GM23338 (cell line): ENCODE measurements around the gene RPH3AL. TPM values are rescaled to one million over a fixed set of nuclear protein-coding genes. Genes with fewer than 3 reads are reported as not detected.

Source experiments
- ATAC-seq: fragments of 200-7000 bp; cut with Tn5 transposase; 3 replicates; pipeline ENCODE4 v1.9.1; 2020
- DNase-seq: peaks from one replicate; pipeline ENCODE4 v3.0.0-alpha.2; 2015; ENCODE audit warnings: low spot score
- H2AFZ ChIP-seq: fragments of 200-600 bp; sonication (generic); 2 replicates; pipeline ENCODE4 v1.8.0; 2016; ENCODE audit warnings: antibody characterized with exemption, mild to moderate bottlenecking, moderate library complexity
- H3F3A ChIP-seq: fragments of 200-600 bp; sonication (generic); replicated peaks from 2 replicates; pipeline ENCODE4 v1.8.0; 2017; ENCODE audit warnings: antibody characterized with exemption, mixed run types, low read depth
- H3K27ac ChIP-seq: fragments of 200-600 bp; sonication (generic); 2 replicates; pipeline ENCODE4 v1.6.1; 2016; ENCODE audit warnings: low read depth
- H3K27me3 ChIP-seq: fragments of 200-600 bp; sonication (generic); 2 replicates; pipeline ENCODE4 v1.8.0; 2016; ENCODE audit warnings: mild to moderate bottlenecking, mixed run types, moderate library complexity; ENCODE audit not compliant: insufficient read depth
- H3K36me3 ChIP-seq: fragments of 200-600 bp; sonication (generic); 2 replicates; pipeline ENCODE4 v1.8.0; 2016; ENCODE audit warnings: mild to moderate bottlenecking; ENCODE audit not compliant: insufficient read depth
- H3K4me1 ChIP-seq: fragments of 200-600 bp; sonication (generic); 2 replicates; pipeline ENCODE4 v1.8.0; 2016; ENCODE audit warnings: mild to moderate bottlenecking, moderate library complexity; ENCODE audit not compliant: insufficient read depth
- H3K4me2 ChIP-seq: fragments of 200-600 bp; sonication (generic); 2 replicates; pipeline ENCODE4 v1.7.1; 2017; ENCODE audit warnings: mixed run types
- H3K4me3 ChIP-seq: fragments of 200-600 bp; sonication (generic); 2 replicates; pipeline ENCODE4 v1.6.1; 2016; ENCODE audit warnings: mixed run types
- H3K79me2 ChIP-seq: fragments of 200-600 bp; sonication (generic); replicated peaks from 2 replicates; pipeline ENCODE4 v1.8.0; 2017; ENCODE audit warnings: mild to moderate bottlenecking; ENCODE audit not compliant: insufficient read depth
- H3K9me2 ChIP-seq: fragments of 200-600 bp; sonication (generic); 2 replicates; pipeline ENCODE4 v1.8.0; 2017; ENCODE audit not compliant: insufficient read depth
- H4K20me1 ChIP-seq: fragments of 200-600 bp; sonication (generic); replicated peaks from 2 replicates; pipeline ENCODE4 v1.8.0; 2017; ENCODE audit warnings: mild to moderate bottlenecking; ENCODE audit not compliant: insufficient read depth
- H3K27ac Mint-ChIP-seq: 2 replicates; pipeline ENCODE4 v1.8.0; 2020; ENCODE audit warnings: inconsistent platforms, mild to moderate bottlenecking, moderate library complexity, mixed read lengths
- H3K27me3 Mint-ChIP-seq: 3 replicates; pipeline ENCODE4 v1.8.0; 2022; ENCODE audit warnings: low read depth, mild to moderate bottlenecking, moderate library complexity, mixed read lengths, inconsistent platforms; ENCODE audit not compliant: insufficient read depth, poor library complexity
- H3K36me3 Mint-ChIP-seq: 3 replicates; pipeline ENCODE4 v1.8.0; 2021; ENCODE audit warnings: low read depth, mild to moderate bottlenecking, inconsistent platforms, moderate library complexity, mixed read lengths
- H3K4me1 Mint-ChIP-seq: 3 replicates; pipeline ENCODE4 v1.8.0; 2020; ENCODE audit warnings: mild to moderate bottlenecking, inconsistent platforms, mixed read lengths
- H3K4me3 Mint-ChIP-seq: 3 replicates; pipeline ENCODE4 v1.8.0; 2021; ENCODE audit warnings: moderate library complexity, mild to moderate bottlenecking, inconsistent platforms, mixed read lengths
- H3K9me3 Mint-ChIP-seq: 3 replicates; pipeline ENCODE4 v1.8.0; 2020; ENCODE audit warnings: moderate library complexity, mild to moderate bottlenecking, inconsistent platforms, mixed read lengths
- CREB1 ChIP-seq: fragments of 250-450 bp; sonication (Bioruptor Pico); IDR thresholded peaks from 2 replicates; pipeline ENCODE4 v1.5.0; 2020; ENCODE audit warnings: low read depth, mild to moderate bottlenecking, moderate library complexity
- EZH2phosphoT487 ChIP-seq: fragments of 200-600 bp; sonication (generic); IDR thresholded peaks from one replicate; pipeline ENCODE4 v1.8.1; 2018; ENCODE audit warnings: antibody characterized with exemption; ENCODE audit not compliant: unreplicated experiment
- JUNB ChIP-seq: IDR thresholded peaks from one replicate; pipeline ENCODE4 v1.6.1; 2016; ENCODE audit warnings: antibody characterized with exemption; ENCODE audit not compliant: unreplicated experiment
- NANOG ChIP-seq: IDR thresholded peaks from 2 replicates; pipeline ENCODE4 v1.6.1; 2016; ENCODE audit warnings: antibody characterized with exemption, borderline replicate concordance
- STAT1 ChIP-seq: IDR thresholded peaks from one replicate; pipeline ENCODE4 v1.6.1; 2016; ENCODE audit warnings: antibody characterized with exemption; ENCODE audit not compliant: unreplicated experiment
- ZNF114 ChIP-seq: fragments of 250-450 bp; sonication (Bioruptor Pico); IDR thresholded peaks from 2 replicates; pipeline ENCODE4 v1.5.0; 2020; ENCODE audit warnings: mild to moderate bottlenecking, moderate library complexity
- polyA plus RNA-seq: library from polyadenylated mRNA; unstranded; fragments of >200 nt; fragmentation: Nextera tagmentation; extraction: Ambion mirVana; gene quantifications from 2 replicates; pipeline ENCODE4 v1.2.1, GENCODE V29; 2016
- total RNA-seq: library from RNA; depleted of rRNA; stranded (reverse); fragments of >200 nt; shearing (Covaris generic); gene quantifications from 2 replicates; pipeline ENCODE4 v1.2.3, GENCODE V29; 2014
- TF ChIP-seq, protein P1 (sequence below): fragments of 250-450 bp; sonication (Bioruptor Pico); IDR thresholded peaks from 2 replicates; pipeline ENCODE4 v1.5.0; 2020; ENCODE audit warnings: mild to moderate bottlenecking, moderate library complexity
- TF ChIP-seq, protein P2 (sequence below): IDR thresholded peaks from one replicate; pipeline ENCODE4 v1.6.1; 2018; ENCODE audit warnings: antibody characterized with exemption; ENCODE audit not compliant: unreplicated experiment

Gene RPH3AL
- total and polyA plus RNA-seq, 2 experiments from 2014 or later: 2.7 to 6.3 TPM

DNA sequence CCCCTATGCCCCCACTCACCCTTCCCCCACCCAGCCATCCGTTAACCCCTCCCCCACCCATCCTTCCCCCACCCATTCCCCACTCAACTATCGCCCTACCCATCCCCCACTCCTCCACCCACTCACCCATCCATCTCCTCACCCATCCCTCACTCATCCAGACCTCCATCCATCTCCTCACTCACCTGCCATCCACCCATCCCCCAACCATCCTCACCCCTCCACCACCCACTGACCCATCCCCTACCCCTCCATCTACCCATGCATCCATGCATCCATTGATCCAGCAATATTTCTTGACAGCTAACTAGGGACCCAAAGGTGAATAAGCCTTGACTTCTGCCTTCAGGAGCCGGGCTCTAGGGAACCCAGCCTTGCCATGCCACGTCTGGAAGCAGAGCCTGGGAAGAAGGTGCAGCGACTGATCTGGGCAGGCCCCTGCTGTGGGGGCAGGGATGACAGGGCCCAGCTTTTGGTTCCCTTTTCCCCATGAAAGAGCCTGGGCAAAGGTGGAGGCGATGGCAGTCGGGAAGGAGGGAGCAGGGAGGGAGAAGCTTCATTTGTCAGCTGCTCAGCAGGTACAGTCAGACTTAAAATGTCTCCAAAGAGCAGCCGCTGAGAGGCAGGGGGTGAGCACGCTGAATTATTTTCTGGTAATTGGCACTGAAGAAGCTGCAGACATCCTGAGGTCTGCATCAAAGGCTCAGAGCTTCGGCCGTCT, 148.0 kb downstream of the RPH3AL start:
- H3K27me3 Mint-ChIP-seq: peaks cover 9% of the 10 kb centered on the region
- no peaks in the 10 kb centered on the region for H4K20me1 ChIP-seq
- no peak overlapping the region for H3K4me2 ChIP-seq
- DNase-seq (no peak), ATAC-seq (no peak)
- no peaks in the 10 kb centered on the region for H3K4me1 ChIP-seq
- H3F3A ChIP-seq: no peaks in the 10 kb centered on the region
- H3K27ac ChIP-seq: no peak overlapping the region
- no peaks in the 10 kb centered on the region for H3K79me2 ChIP-seq
- no peak overlapping the region for H3K4me3 Mint-ChIP-seq
- H3K36me3 ChIP-seq: no peaks in the 10 kb centered on the region
- H3K27me3 ChIP-seq: no peaks in the 10 kb centered on the region
- TF ChIP-seq, protein P1, sequence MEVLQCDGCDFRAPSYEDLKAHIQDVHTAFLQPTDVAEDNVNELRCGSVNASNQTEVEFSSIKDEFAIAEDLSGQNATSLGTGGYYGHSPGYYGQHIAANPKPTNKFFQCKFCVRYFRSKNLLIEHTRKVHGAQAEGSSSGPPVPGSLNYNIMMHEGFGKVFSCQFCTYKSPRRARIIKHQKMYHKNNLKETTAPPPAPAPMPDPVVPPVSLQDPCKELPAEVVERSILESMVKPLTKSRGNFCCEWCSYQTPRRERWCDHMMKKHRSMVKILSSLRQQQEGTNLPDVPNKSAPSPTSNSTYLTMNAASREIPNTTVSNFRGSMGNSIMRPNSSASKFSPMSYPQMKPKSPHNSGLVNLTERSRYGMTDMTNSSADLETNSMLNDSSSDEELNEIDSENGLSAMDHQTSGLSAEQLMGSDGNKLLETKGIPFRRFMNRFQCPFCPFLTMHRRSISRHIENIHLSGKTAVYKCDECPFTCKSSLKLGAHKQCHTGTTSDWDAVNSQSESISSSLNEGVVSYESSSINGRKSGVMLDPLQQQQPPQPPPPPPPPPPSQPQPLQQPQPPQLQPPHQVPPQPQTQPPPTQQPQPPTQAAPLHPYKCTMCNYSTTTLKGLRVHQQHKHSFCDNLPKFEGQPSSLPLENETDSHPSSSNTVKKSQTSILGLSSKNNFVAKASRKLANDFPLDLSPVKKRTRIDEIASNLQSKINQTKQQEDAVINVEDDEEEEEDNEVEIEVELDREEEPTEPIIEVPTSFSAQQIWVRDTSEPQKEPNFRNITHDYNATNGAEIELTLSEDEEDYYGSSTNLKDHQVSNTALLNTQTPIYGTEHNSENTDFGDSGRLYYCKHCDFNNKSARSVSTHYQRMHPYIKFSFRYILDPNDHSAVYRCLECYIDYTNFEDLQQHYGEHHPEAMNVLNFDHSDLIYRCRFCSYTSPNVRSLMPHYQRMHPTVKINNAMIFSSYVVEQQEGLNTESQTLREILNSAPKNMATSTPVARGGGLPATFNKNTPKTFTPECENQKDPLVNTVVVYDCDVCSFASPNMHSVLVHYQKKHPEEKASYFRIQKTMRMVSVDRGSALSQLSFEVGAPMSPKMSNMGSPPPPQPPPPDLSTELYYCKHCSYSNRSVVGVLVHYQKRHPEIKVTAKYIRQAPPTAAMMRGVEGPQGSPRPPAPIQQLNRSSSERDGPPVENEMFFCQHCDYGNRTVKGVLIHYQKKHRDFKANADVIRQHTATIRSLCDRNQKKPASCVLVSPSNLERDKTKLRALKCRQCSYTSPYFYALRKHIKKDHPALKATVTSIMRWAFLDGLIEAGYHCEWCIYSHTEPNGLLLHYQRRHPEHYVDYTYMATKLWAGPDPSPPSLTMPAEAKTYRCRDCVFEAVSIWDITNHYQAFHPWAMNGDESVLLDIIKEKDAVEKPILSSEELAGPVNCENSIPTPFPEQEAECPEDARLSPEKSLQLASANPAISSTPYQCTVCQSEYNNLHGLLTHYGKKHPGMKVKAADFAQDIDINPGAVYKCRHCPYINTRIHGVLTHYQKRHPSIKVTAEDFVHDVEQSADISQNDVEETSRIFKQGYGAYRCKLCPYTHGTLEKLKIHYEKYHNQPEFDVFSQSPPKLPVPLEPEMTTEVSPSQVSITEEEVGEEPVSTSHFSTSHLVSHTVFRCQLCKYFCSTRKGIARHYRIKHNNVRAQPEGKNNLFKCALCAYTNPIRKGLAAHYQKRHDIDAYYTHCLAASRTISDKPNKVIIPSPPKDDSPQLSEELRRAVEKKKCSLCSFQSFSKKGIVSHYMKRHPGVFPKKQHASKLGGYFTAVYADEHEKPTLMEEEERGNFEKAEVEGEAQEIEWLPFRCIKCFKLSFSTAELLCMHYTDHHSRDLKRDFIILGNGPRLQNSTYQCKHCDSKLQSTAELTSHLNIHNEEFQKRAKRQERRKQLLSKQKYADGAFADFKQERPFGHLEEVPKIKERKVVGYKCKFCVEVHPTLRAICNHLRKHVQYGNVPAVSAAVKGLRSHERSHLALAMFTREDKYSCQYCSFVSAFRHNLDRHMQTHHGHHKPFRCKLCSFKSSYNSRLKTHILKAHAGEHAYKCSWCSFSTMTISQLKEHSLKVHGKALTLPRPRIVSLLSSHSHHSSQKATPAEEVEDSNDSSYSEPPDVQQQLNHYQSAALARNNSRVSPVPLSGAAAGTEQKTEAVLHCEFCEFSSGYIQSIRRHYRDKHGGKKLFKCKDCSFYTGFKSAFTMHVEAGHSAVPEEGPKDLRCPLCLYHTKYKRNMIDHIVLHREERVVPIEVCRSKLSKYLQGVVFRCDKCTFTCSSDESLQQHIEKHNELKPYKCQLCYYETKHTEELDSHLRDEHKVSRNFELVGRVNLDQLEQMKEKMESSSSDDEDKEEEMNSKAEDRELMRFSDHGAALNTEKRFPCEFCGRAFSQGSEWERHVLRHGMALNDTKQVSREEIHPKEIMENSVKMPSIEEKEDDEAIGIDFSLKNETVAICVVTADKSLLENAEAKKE (CRISPR knock-in tag): no peak
- TF ChIP-seq ZNF114 (CRISPR knock-in tag): no peak
- no peak for TF ChIP-seq NANOG
- TF ChIP-seq CREB1 (CRISPR knock-in tag): no peak
- no peak for TF ChIP-seq STAT1
- TF ChIP-seq EZH2phosphoT487: no peak
- TF ChIP-seq JUNB: no peak
- TF ChIP-seq, protein P2, sequence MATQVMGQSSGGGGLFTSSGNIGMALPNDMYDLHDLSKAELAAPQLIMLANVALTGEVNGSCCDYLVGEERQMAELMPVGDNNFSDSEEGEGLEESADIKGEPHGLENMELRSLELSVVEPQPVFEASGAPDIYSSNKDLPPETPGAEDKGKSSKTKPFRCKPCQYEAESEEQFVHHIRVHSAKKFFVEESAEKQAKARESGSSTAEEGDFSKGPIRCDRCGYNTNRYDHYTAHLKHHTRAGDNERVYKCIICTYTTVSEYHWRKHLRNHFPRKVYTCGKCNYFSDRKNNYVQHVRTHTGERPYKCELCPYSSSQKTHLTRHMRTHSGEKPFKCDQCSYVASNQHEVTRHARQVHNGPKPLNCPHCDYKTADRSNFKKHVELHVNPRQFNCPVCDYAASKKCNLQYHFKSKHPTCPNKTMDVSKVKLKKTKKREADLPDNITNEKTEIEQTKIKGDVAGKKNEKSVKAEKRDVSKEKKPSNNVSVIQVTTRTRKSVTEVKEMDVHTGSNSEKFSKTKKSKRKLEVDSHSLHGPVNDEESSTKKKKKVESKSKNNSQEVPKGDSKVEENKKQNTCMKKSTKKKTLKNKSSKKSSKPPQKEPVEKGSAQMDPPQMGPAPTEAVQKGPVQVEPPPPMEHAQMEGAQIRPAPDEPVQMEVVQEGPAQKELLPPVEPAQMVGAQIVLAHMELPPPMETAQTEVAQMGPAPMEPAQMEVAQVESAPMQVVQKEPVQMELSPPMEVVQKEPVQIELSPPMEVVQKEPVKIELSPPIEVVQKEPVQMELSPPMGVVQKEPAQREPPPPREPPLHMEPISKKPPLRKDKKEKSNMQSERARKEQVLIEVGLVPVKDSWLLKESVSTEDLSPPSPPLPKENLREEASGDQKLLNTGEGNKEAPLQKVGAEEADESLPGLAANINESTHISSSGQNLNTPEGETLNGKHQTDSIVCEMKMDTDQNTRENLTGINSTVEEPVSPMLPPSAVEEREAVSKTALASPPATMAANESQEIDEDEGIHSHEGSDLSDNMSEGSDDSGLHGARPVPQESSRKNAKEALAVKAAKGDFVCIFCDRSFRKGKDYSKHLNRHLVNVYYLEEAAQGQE: no peak
- H3K4me3 ChIP-seq: no peak overlapping the region
- H3K4me1 Mint-ChIP-seq: peaks cover 21% of the 10 kb centered on the region
- H3K36me3 Mint-ChIP-seq: peaks cover 16% of the 10 kb centered on the region
- H2AFZ ChIP-seq: no peak overlapping the region
- H3K27ac Mint-ChIP-seq: no peak overlapping the region
- peaks cover 17% of the 10 kb centered on the region for H3K9me3 Mint-ChIP-seq
- no peaks in the 10 kb centered on the region for H3K9me2 ChIP-seq
